HG03558 (cell line): ENCODE data around the gene GET3.

ENCODE experiments used
- ATAC-seq: cut with Tn5 transposase; IDR thresholded peaks from one replicate; pipeline ENCODE4 v1.9.1; 2021; ENCODE audit warnings: moderate number of reproducible peaks; ENCODE audit not compliant: unreplicated experiment; ENCODE audit errors: extremely low read depth

The GET3 gene

DNA sequence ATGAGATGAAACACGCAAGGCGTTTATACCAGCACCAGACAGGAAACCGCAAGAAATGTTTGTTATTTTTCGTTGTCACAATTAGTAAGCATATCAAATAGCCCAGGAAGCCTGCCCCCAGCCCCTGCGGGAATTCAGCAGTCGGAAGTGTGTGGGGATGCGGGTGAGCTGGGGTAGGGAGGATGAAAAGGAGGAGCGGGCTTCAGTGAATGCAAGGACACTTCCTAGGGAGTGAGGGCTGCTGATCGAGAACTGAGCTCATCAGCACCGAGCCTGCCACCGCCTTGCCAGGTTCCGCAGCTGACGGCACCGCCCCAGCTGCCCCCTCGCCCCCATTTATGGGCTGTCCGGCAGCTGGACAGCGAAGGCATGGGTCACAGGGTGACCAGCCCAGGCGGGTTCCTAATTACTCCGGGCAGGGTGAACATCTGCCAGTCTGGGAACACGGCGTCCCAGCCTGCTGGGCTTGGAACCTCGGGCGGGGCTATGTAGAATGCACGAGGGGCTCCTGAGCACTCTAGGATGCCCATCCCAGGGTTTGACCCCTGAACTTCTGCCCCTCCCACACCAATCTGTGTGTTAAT, 12.7 kb downstream of the GET3 start:
- ATAC-seq: no peak

DNA sequence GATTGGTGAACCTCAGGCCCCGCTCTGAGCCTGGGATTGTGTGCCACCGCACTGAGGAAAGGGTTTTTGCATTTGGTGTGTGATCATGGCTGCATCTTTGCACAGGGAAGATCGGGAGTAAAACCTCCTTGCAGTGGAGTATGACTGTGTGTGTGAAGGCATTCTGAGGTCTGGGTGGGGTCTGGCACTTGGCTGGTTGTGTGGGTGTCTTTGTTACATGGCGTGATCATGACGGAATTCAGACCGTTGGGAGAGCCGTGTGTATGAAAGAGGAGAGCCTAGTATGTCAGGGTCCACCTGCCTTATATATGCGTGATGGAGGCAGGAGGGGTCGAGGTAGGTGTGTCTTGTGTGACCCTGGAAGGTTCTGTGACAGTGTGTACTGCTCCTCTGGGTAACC, 13.6 kb downstream of the GET3 start:
- ATAC-seq: no peak

DNA sequence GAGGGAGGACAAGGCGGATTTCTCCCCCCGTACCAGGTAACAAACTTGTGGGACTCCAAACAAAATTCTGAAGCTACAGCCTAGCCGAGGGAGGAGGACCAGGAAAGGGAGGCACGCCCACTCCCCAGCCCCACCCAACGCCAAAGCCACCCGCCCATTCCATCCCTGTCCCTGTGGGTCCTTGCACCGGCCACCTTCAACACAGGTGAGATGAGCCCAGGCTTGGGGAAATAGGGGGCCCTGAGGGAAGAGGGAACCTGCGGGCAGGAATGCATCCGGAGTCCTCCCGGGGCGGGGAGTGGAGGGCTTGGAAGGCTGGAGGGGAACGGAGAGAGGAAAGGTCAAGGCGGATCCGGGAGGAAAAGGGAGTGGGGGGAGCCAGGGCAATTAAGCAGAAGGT, 14.3 kb downstream of the GET3 start, which contains the start of gene BEST2:
BEST2 (plus strand) TSS at position 157 of the 400 bp plus-strand sequence. CDS start 802 bp downstream, outside the sequence.
- ATAC-seq: no peak

DNA sequence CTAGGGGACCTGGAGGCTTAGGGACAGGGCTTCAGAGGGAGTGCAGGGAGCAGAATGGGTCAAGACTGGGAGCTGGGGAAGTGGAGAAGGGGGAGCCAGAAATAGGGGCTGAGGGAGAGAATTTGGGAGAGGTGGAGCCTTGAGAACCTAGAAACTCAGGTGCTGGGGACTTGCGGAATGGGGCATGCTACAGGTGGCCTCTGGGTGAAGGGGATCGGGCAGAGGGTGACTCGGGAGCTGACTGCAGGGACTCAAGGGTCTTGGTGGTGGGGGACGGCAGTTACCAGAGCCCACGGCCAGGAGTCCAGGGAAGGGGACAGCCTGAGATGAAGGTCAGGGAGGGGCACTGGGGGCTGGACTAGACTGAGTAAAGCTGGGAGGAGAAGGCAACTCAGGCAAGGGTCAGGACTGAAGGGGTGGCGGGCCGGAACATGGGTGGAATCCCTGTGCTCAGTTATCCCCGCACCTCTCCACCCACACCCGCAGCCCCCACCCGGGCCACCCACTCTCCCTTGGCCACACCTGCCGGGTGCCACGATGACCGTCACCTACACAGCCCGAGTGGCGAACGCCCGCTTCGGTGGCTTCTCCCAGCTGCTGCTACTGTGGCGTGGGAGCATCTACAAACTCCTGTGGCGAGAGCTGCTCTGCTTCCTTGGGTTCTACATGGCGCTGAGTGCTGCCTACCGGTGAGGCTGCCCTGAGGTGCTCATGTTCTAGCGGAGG, 14.9 kb downstream of the GET3 start:
- ATAC-seq: no peak

DNA sequence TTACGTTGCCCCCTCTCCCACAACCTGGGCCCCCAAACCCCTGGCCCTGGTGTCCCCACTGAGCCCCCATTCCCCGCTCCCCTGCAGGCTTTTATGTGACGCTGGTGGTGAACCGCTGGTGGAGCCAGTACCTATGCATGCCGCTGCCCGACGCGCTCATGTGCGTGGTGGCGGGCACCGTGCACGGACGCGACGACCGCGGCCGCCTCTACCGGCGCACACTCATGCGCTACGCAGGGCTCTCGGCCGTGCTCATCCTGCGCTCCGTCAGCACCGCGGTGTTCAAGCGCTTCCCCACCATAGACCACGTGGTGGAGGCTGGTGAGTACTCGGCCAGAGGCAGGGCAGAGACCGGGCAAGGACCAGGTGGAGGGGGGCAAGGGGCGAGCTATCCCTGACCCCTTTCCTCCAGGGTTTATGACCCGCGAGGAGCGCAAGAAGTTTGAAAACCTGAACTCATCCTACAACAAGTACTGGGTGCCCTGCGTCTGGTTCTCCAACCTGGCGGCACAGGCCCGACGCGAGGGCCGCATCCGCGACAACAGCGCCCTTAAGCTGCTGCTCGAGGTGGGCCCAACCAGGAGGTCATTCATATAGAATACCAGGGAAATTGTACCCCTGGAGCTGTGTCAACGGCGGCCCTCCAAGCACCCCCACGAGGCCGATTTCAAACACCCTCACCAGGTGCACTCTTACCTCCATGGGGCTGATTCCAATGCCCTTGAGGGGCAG, 17.3 kb downstream of the GET3 start:
- no peak for ATAC-seq

DNA sequence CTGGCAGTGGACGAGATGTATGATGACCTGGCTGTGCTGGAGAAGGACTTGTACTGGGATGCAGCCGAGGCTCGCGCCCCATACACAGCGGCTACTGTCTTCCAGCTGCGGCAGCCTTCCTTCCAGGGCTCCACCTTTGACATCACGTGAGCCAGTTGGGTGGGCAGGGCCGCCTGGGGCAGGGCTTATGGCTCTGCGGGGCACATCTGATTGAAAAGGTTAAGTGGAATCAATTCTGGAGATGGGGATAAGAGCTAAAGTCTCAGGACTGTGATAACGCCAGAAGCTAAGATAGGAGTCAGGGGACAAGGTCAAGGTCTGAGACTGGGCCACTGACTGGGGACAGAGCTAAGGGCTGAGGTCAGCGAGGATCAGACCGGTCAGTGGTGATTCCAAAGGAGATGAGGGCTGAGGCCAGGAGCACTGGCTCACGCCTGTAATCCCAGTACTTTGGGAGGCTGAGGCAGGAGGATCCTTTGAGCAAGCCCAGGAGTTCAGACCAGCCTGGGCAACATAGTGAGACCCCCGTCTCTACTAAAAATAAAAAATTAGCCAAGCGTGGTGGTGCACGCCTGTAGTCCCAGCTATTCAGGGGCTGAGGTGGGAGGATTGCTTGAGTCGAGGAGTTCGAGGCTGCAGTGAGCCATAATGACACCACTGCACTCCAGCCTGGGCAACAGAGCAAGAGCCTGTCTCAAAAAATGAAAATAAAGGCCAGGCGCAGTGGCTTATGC, 19.0 kb downstream of the GET3 start:
- no peak for ATAC-seq

DNA sequence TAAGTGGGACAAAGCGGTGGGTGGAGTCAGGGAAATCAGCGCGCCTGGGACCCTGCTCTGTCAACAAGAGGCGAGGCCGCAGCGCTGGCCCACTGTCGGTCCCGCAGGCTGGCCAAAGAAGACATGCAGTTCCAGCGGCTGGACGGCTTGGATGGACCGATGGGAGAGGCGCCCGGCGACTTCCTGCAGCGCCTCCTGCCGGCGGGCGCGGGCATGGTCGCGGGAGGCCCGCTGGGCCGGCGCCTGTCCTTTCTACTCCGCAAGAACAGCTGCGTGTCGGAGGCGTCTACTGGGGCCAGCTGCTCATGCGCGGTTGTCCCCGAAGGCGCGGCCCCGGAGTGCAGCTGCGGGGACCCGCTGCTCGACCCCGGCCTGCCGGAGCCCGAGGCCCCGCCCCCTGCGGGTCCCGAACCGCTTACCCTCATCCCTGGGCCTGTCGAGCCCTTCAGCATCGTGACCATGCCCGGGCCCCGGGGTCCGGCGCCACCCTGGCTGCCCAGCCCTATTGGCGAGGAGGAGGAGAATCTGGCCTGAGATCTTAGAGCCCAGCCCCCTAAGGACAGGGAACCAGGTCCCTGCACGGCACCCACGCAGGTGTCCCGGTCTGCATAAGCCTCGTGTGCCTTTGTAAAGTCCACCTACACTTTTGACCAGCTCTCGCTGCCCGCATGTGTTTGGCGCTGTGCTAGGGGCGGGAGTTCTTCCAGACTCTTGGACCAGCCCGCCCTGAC, 20.4 kb downstream of the GET3 start:
- no peak for ATAC-seq

DNA sequence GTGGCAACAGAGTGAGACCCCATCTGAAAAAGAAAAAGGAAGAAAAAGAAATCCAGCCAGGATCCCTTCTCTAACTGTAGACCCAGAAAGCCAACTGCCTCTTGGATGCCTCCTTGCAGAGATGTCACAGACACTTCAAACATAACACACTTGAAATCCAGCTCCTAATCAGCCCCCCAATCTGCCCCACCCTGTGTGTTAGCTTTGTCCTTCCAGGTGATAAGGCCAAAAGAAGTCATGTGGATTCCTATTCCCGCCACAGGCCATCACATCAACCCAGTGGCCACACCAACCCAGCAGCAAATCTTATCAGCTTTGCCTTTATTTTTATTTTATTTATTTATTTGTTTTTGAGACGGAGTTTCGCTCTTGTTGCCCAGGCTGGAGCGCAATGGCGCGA, 22.4 kb downstream of the GET3 start:
- ATAC-seq: no peak

DNA sequence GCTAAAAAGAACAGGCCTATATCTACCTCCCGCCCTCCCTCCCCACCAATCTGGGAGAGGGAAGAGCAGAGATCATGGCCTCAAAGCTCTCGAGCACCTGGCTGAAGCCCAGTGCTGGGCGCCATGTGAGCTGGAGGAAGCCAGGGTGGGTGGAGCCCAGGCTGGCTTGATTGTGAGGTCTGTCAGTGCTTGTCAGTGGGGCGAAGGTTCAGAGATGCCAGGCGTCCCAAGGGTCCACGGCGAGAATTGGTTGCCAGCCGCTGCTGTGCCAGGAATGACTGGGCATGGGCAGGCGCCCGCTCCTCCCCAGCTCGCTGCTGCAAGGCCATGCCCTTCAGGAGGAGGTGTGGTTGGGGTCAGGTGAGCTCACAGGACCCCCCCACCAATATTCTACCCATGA, 25.8 kb downstream of the GET3 start:
- no peak for ATAC-seq

DNA sequence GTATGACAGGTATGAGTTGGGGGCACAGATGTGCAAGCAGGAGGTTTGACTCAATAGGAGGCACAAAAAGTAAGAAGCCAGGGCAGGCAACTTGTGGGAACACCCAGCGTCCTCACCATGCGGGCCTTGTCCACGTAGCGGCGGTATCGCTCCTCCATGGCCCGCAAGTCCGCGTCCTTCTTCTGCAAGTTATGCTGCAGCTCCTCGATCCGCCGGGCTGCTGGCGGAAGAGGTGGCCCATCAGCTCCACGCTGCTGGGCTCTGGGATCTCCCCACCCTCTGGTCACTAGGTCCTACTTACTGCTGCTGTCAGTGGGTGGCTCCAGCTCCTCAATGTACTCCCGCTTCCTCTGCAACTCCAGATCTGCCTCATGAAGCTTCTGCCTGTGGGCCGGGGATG, 27.4 kb downstream of the GET3 start:
- ATAC-seq: no peak

DNA sequence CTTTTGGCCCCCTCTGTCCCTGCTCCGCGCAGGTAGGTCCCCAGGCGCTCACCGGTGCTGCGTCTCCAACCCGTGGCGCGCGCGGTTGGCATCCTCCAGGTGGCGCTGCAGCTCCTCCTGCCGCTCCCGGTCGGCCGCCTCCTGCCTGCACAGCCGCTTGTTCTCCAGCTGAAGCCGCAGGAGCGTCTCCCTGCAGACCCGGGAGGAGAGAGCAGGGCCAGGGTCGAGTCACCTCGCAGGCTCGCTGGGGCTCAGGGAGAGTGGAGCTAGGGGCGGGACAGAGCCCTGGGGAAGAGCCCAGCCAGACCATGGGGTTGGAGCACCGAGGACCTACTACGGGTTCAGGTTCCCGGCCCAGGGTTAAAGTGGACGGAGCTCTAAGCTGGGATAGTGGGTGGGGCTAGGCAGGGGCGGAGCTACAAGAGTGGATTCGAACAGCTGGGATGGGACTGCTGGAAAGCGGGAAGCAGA, 28.8 kb downstream of the GET3 start:
- ATAC-seq: no peak

DNA sequence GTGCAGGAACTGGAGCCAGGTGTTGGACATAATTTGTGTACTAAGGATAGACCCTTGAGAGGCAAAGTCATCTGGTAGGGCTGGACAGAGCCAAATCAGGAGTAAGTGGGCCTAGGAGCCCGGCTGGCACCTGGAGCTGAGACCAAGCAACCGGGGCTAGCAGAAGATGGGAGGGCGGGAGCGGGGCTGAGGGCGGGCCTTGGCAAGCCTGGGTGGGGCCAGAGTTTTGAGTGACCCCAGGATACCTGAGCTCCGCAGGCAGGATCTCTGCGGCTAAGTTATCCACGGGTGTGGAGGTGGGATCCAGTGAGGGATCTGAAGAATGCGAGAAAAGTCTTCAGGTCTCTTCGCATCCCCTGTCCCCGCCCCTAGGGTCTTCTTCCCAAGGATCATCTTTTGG, 29.9 kb downstream of the GET3 start:
- ATAC-seq: no peak

DNA sequence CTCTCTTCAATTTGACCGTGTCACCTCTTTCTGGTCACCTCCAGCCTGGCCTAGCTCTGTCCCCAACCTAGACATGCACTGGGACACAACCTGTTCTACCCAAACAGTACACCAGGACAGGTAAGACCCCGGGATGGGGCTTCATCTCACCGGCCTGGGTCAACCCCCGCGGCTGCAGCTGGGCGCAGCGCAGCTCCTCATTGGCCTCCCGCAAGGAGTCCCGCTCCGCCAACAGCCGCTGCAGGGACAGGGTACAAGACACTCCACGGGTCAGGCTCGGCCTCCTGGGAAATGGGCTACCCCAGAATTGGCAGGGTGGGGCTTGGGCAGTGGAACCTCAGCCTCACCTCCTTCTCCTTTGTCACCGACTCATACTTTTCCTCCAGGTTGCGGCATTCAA, 30.4 kb downstream of the GET3 start:
- ATAC-seq: no peak

DNA sequence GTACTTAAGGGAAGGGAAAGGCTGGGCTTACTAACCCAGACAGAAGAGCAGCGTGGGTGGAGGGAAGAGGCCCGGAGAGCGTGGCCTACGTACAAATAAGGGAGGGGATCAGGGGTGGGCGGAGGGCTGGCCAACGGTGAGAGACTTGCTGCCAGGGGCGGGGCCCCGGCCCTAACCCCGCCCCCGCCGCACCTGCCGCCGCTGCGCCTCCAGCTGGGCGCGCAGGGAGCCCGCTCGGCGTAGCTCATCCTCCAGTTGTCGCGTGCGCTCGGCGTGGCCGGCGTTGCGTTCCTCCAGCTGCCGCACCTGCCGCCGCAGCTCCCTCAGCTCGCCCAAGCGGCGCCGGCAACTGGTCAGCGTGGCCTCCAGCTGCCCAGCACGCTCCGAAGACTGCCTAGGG, 32.4 kb downstream of the GET3 start:
- no peak for ATAC-seq

DNA sequence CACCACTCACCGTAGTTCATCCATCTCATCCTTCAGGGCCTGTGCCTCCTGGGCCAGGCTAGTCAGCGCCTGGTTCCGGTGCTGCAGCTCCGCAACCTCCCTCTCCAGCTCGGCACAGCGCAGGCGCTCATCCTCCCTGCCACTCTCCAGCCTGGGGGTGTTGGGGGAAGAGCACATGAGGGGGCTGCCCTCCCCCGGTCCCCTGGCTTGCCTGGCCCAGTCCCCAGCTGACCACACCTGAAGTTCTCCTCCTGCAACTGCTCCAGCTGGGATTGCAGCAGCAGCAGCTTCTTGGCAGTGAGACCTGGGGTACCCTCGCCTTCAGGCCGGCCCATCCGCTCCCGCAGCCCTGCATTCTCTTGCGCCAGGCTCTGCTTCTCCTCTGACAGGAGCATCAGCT, 33.6 kb downstream of the GET3 start:
- ATAC-seq: no peak

DNA sequence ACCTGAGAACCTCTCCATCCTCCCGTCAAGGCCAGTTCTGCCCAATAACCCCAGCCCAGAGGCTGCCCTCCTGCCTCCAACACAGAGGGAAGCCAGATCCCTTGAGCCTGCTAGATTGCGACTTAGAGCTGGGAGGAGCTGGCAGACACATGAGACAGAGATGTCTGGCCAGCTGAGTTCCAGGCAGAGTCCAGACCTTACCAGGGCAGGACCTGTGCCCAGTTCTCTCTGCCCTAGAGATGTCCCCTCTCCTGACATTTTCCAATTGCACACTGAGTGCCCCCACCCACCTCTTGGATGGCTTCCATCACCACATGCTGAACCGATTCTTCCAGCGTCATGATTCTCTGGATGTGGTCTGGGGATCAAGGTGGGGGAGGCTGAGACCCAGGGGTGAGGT, 35.0 kb downstream of the GET3 start:
- ATAC-seq: no peak

DNA sequence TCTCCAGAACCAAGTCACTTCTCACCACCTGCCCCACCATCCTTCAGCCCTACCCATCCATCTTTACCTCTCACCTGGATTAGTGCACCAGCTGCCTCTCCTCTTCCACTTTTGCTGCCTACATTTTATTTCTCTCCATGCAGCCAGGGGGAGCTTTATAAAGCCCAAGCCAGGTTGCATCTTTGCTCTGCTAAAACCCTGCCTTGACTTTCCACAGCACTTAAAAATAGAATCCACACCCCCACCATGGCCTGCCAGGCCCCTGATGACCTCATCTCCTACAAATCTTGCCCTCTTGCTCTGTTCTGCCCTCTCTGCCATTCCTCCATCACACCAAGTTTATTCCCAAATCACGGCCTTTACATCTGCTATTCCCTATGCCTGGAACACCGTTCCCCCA, 36.3 kb downstream of the GET3 start:
- ATAC-seq: no peak

DNA sequence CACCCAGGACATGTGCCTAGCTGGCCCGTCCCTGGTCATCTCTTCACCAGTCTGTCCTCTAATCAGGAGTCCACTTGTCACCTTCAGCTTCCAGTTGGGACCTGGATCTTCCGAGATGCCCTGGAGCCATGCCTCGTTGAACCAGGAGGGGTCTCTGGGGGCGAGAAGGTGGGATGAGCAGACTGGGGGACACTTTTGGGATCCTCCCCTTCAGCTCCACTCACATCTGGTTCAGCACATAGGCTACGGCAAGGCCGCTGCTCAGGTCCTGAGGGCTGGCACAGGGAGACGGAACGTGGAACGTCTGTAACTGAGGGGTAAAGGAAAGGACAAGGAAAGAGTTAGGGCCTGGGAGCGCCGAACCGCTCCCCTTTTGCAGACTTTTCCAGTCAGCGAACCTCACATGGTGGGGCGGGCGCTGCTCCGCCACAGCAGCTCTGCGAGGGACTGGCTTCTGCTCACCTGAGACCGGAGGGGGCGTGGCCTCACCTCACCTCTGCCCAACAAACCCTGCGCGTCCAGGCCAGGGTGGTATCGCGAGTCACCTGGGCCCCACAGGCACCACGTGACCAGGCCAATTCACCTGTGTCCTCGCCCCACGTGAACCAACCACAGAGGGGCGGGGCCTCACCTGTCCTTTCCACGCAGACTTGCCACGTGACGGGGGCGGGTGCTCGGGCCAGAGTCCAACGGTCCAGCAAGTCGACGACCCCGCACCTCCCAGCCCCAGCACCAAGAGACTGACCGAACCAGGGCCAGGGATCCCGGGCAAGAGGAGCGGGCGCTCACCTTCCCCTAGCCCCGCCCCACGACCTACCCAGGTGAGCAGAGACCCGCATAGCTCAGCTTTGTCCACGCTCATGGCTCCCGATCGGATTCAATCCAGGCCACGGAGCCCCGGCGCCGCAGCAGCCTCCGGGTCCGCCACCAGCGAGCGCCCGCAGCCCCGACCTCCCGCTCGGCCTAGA, 37.6 kb downstream of the GET3 start, which contains the start of gene HOOK2:
HOOK2 (minus strand) TSS at position 965 of the 968 bp plus-strand sequence; CDS start at position 862, 103 bp downstream.
- no peak for ATAC-seq
